Activated T-helper 17 cell treated with anti-CD3 and anti-CD28 coated beads, Interleukin-2, amount 50 U/mL, for 72 hours (primary cell): ENCODE results near the gene EXD1. TPM values are rescaled to one million over a fixed set of nuclear protein-coding genes. Genes with fewer than 3 reads are reported as not detected.
"Not testable (repeated sequence)": the region's sequence is repeated elsewhere in the genome, so short reads cannot be mapped to it uniquely, and the experiment has no call there.

ENCODE experiments used
- ATAC-seq: fragments of 150-1000 bp; cut with Tn5 transposase; replicated peaks from 2 replicates; pipeline ENCODE4 v1.10.0; 2021; ENCODE audit warnings: mild to moderate bottlenecking, moderate library complexity
- H3K27ac Mint-ChIP-seq: one replicate; pipeline ENCODE4 v1.8.0; 2022; ENCODE audit warnings: mixed read lengths
- H3K27me3 Mint-ChIP-seq: one replicate; pipeline ENCODE4 v1.8.0; 2022; ENCODE audit warnings: mixed read lengths
- H3K36me3 Mint-ChIP-seq: one replicate; pipeline ENCODE4 v1.8.0; 2022; ENCODE audit warnings: low read depth, mild to moderate bottlenecking, mixed read lengths
- H3K4me1 Mint-ChIP-seq: one replicate; pipeline ENCODE4 v1.8.0; 2022; ENCODE audit warnings: mixed read lengths
- H3K4me3 Mint-ChIP-seq: one replicate; pipeline ENCODE4 v1.8.0; 2022; ENCODE audit warnings: mild to moderate bottlenecking, mixed read lengths
- H3K9me3 Mint-ChIP-seq: one replicate; pipeline ENCODE4 v1.8.0; 2022; ENCODE audit warnings: mixed read lengths
- total RNA-seq, 2 donors: library from RNA; stranded (reverse); gene quantifications; one replicate each; pipeline ENCODE4 v1.2.3, GENCODE V29; 2022

The EXD1 gene
- total RNA-seq, 2 donors from 2014 or later, result 0.16 TPM; not detected in 1

DNA sequence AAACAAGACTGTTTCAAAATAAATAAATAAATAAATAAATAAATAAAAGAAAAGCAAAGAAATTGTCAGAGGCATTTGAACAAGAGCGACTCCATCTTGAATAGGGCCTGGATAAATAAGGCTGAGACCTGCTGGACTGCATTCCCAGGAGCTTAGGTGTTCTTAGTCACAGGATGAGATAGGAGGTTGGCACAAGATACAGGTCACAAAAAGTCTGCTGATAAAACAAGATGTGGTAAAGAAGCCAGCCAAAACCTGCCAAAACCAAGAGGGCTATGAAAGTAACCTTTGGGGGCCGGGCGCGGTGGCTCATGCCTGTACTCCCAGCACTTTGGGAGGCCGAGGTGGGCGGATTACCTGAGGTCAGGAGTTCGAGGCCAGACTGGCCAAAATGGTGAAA, 91.4 kb downstream of the EXD1 start:
- ATAC-seq, H3K27me3 Mint-ChIP-seq, H3K4me3 Mint-ChIP-seq, H3K36me3 Mint-ChIP-seq, H3K9me3 Mint-ChIP-seq, H3K4me1 Mint-ChIP-seq, H3K27ac Mint-ChIP-seq: not testable (repeated sequence)

GRCh38 chr15:41135580-41135979, 95.0 kb downstream of the EXD1 start:
- not testable (repeated sequence) for H3K27ac Mint-ChIP-seq, H3K9me3 Mint-ChIP-seq, H3K4me1 Mint-ChIP-seq, H3K4me3 Mint-ChIP-seq, ATAC-seq, H3K36me3 Mint-ChIP-seq
- H3K27me3 Mint-ChIP-seq, result peaks cover 18% of the 10 kb centered on the region

DNA sequence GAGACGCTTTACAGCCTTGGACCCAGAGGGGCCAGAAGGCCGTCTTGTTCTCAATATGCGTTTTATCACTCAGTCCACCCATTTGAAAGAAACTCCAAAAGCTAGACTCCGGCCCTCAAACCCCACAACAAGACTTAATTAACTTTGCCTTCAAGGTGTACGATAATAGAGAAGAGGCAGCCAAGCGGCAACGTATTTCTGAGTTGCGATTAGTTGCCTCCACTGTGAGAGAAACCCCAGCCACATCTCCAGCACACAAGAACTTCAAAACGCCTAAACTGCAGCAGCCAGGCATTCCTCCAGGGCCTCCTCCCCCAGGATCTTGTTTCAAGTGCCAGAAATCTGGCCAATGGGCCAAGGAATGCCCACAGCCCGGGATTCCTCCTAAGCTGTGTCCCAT, 97.1 kb downstream of the EXD1 start:
- no peaks in the 10 kb centered on the region for H3K9me3 Mint-ChIP-seq
- H3K4me1 Mint-ChIP-seq, result no peaks in the 10 kb centered on the region
- no peaks in the 10 kb centered on the region for H3K36me3 Mint-ChIP-seq
- no peak overlapping the region for H3K4me3 Mint-ChIP-seq
- peaks cover 18% of the 10 kb centered on the region for H3K27me3 Mint-ChIP-seq
- H3K27ac Mint-ChIP-seq, result no peak overlapping the region
- ATAC-seq, result no peak

Other genes with a start within 250 kb of the EXD1 start
- 10 to 100 TPM; 22.8 to 25.9 TPM for gene INO80, start 114.5 kb downstream of the EXD1 start, total RNA-seq
- 10 to 100 TPM; 29.8 to 40.1 TPM for gene CHP1, start 511 bp upstream of the EXD1 start, total RNA-seq
- 10 to 100 TPM in 1 of 2 donors, 1 to 10 TPM in 1; 9.2 to 13.6 TPM for gene OIP5, start 101.8 kb upstream of the EXD1 start, total RNA-seq
- gene NUSAP1, start 102.1 kb upstream of the EXD1 start, total RNA-seq, result 100 to 1,000 TPM; 201 to 270 TPM
- gene NDUFAF1, start 171.7 kb upstream of the EXD1 start, total RNA-seq, result 10 to 100 TPM; 13.1 to 21.2 TPM
- gene RTF1, start 186.3 kb upstream of the EXD1 start, total RNA-seq, result 10 to 100 TPM; 23.6 to 38.2 TPM